Activated B cell treated with CpG ODN at 0.5 μM for 24 hours (primary cell): ENCODE measurements around the gene C11orf52. TPM values are rescaled to one million over a fixed set of nuclear protein-coding genes. Genes with fewer than 3 reads are reported as not detected.

Source experiments
- ATAC-seq: fragments of 200-7000 bp; cut with Tn5 transposase; one replicate; pipeline ENCODE4 v1.10.0; 2021; ENCODE audit warnings: low read depth, mild to moderate bottlenecking, moderate library complexity
- CTCF ChIA-PET: fragments of 350-600 bp; sonication (Branson Sonifier 250); formaldehyde crosslinking; loops from one replicate; lab custom pipeline; 2021; ENCODE audit warnings: antibody characterized with exemption; lab: Charles Lee
- POLR2A ChIA-PET: fragments of 350-600 bp; sonication (Branson Sonifier 250); formaldehyde crosslinking; loops from one replicate; lab custom pipeline; 2021; ENCODE audit warnings: antibody characterized with exemption; lab: Charles Lee
- DNase-seq: peaks from one replicate; pipeline ENCODE4 v3.0.0; 2022
- H3K27ac Mint-ChIP-seq: one replicate; pipeline ENCODE4 v1.8.0; 2020; ENCODE audit warnings: mixed read lengths
- H3K27me3 Mint-ChIP-seq: one replicate; pipeline ENCODE4 v1.8.0; 2021; ENCODE audit warnings: mixed read lengths
- H3K36me3 Mint-ChIP-seq: one replicate; pipeline ENCODE4 v1.8.0; 2021; ENCODE audit warnings: low read depth, mixed read lengths
- H3K4me1 Mint-ChIP-seq: one replicate; pipeline ENCODE4 v1.8.0; 2021; ENCODE audit warnings: mixed read lengths
- H3K4me3 Mint-ChIP-seq: one replicate; pipeline ENCODE4 v1.8.0; 2020; ENCODE audit warnings: mild to moderate bottlenecking, mixed read lengths
- H3K9me3 Mint-ChIP-seq: one replicate; pipeline ENCODE4 v1.8.0; 2020; ENCODE audit warnings: mixed read lengths
- CTCF ChIP-seq: fragments of 200-600 bp; IDR thresholded peaks from one replicate; pipeline ENCODE4 v1.8.0; 2022; ENCODE audit warnings: antibody characterized with exemption, mild to moderate bottlenecking
- intact Hi-C: fragments of 100-400 bp; cut with micrococcal nuclease; formaldehyde crosslinking; loops from one replicate; pipeline ENCODE4 v1.15.1; 2024
- total RNA-seq: library from RNA; stranded (reverse); gene quantifications from 2 replicates; pipeline ENCODE4 v1.2.3, GENCODE V29; 2022

C11orf52 gene
- total RNA-seq, 1 donor from 2014 or later, result not detected

- no peak for TF ChIP-seq CTCF
- intact Hi-C loops, result no loop called here
- H3K27ac Mint-ChIP-seq, result no peak overlapping the region
- H3K36me3 Mint-ChIP-seq, result no peaks in the 10 kb centered on the region
- no peak for DNase-seq
- no peaks in the 10 kb centered on the region for H3K27me3 Mint-ChIP-seq
- ATAC-seq, result no peak
- no peaks in the 10 kb centered on the region for H3K9me3 Mint-ChIP-seq
- peaks cover 10% of the 10 kb centered on the region for H3K4me1 Mint-ChIP-seq
- ChIA-PET POLR2A (interaction anchor here (1.0 kb wide), 1 partner anchor 18 kb away, joined by 5 read pairs; no protein-coding TSS in a partner anchor), CTCF (interaction anchor here (0.7 kb wide), 1 partner anchor 12 kb away, joined by 3 read pairs; no protein-coding TSS in a partner anchor)
- H3K4me3 Mint-ChIP-seq, result no peak overlapping the region
These were observed 25.9 kb downstream of the C11orf52 start for GRCh38 chr11:111944651-111945051.

- Mint-ChIP-seq H3K9me3 (no peaks in the 10 kb centered on the region), H3K4me1 (peaks cover 10% of the 10 kb centered on the region), H3K4me3 (no peak overlapping the region), H3K36me3 (no peaks in the 10 kb centered on the region), H3K27ac (no peak overlapping the region), H3K27me3 (no peaks in the 10 kb centered on the region)
- intact Hi-C loops, result no loop called here
- ChIA-PET POLR2A (interaction anchor here (0.7 kb wide), 1 partner anchor 213 kb away, joined by 3 read pairs; no protein-coding TSS in a partner anchor), CTCF (interaction anchor here (0.7 kb wide), 1 partner anchor 13 kb away, joined by 3 read pairs; no protein-coding TSS in a partner anchor)
- DNase-seq (no peak), ATAC-seq (no peak)
- TF ChIP-seq CTCF, result no peak
These were observed 26.5 kb downstream of the C11orf52 start for GRCh38 chr11:111945198-111945597.

GRCh38 chr11:111946499-111946898, 27.8 kb downstream of the C11orf52 start:
- H3K27me3 Mint-ChIP-seq, result no peaks in the 10 kb centered on the region
- no peak overlapping the region for H3K27ac Mint-ChIP-seq
- ATAC-seq (no peak), DNase-seq (no peak)
- peaks cover 10% of the 10 kb centered on the region for H3K4me1 Mint-ChIP-seq
- no peaks in the 10 kb centered on the region for H3K36me3 Mint-ChIP-seq
- ChIA-PET POLR2A (interaction anchor here (0.9 kb wide), 1 partner anchor 9 kb away, joined by 3 read pairs; no protein-coding TSS in a partner anchor), CTCF (no interaction called here)
- intact Hi-C loops, result no loop called here
- TF ChIP-seq CTCF, result no peak
- no peak overlapping the region for H3K4me3 Mint-ChIP-seq
- no peaks in the 10 kb centered on the region for H3K9me3 Mint-ChIP-seq

GRCh38 chr11:111947143-111947542, 28.4 kb downstream of the C11orf52 start:
- Mint-ChIP-seq H3K27ac (peak overlapping the region; percentile 37), H3K4me3 (no peak overlapping the region), H3K27me3 (no peaks in the 10 kb centered on the region), H3K4me1 (peaks cover 10% of the 10 kb centered on the region), H3K9me3 (no peaks in the 10 kb centered on the region), H3K36me3 (no peaks in the 10 kb centered on the region)
- intact Hi-C loops, result no loop called here
- POLR2A ChIA-PET, result interaction anchor here (0.6 to 0.9 kb wide), 2 partner anchors 9 kb away, joined by 3 to 6 read pairs; no protein-coding TSS in a partner anchor
- no peak for TF ChIP-seq CTCF
- peak; percentile 18 for ATAC-seq
- no peak for DNase-seq
- CTCF ChIA-PET, result no interaction called here

- H3K27ac Mint-ChIP-seq, result no peak overlapping the region
These were observed 31.1 kb downstream of the C11orf52 start for GRCh38 chr11:111949519-111950426.

More at GRCh38 chr11:111949519-111950426, 31.1 kb downstream of the C11orf52 start:
- Mint-ChIP-seq H3K4me3 (no peak overlapping the region), H3K4me1 (peaks cover 10% of the 10 kb centered on the region), H3K9me3 (no peaks in the 10 kb centered on the region), H3K27me3 (no peaks in the 10 kb centered on the region), H3K36me3 (no peaks in the 10 kb centered on the region)
- TF ChIP-seq CTCF, result no peak
- ChIA-PET CTCF (interaction anchor here (0.6 kb wide), 1 partner anchor 21 kb away, joined by 4 read pairs; no protein-coding TSS in a partner anchor), POLR2A (no interaction called here)
- no peak for DNase-seq
- ATAC-seq, result no peak
- intact Hi-C loops, result no loop called here
